NCI-H2107 treated with DMSO at 0.1 percent for 48 hours (cell line): Measurements from ENCODE around the gene DGKI.

ENCODE experiments used
- DNase-seq: peaks from one replicate; lab custom pipeline; 2025; ENCODE audit not compliant: unreplicated experiment; lab: John Stamatoyannopoulos, UW

DGKI gene

GRCh38 chr7:137790828-137791227 is 55.9 kb downstream of the DGKI start:
- no peak for DNase-seq

DNA sequence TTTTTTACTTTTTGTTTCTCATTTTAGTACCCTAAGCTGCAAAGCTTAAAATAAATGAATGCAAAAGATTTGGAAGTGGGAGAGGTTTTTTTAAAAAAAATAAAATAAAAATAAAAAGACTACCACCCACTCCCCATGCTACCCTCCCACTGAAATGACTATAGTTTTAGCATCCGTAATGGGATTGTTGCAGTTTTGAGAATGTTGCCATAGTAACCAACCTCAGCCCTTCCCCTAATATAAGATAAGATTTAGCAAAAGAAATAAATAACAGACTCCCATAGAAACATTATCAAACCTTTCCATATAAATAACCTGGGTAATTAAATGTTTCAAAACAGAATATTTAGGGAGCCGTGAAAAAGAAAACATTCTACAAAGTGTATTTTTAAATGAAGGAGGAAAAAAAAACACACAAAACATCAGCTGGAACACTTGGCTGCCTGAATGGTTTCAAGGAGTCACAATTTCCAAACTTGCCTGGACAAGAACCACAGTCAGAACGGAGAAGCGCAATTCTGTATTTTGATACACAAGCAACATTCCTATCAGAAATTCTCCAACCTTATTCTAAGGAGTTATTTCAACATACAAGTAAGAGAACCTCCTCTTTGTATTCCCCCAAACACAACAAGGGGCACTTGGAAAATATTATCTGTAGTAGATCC is 57.4 kb downstream of the DGKI start:
- no peak for DNase-seq

DNA sequence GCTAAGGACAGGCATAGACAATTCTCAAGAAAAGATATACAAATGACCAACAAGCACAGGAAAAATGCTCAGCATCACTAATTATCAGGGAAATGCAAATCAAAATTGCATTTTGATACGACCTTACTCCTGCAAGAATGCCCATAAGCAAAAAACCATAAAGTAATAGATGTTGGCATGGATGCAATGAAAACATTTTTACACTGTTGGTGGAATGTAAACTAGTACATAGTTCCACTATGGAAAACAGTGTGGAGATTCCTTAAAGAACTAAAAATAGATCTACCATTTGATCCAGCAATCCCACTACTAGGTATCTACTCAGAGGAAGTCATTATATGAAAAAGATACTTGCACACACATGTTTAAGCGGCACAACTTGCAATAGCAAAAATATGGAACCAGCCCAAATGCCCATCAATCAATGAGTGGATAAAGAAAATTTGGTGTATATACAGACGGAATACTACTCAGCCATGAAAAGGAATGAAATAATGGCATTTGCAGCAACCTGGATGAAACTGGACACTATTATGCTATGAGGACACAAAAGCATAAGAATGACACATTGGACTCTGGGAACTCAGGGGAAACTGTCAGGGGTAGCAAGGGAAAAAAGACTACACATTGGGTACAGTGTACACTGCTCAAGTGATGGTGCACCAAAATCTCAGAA is 59.3 kb downstream of the DGKI start:
- DNase-seq = no peak

GRCh38 chr7:137778511-137778910 is 68.3 kb downstream of the DGKI start:
- DNase-seq = no peak

GRCh38 chr7:137774793-137775201 is 72.0 kb downstream of the DGKI start:
- DNase-seq = no peak

GRCh38 chr7:137772748-137773147 is 74.0 kb downstream of the DGKI start:
- DNase-seq = no peak

DNA sequence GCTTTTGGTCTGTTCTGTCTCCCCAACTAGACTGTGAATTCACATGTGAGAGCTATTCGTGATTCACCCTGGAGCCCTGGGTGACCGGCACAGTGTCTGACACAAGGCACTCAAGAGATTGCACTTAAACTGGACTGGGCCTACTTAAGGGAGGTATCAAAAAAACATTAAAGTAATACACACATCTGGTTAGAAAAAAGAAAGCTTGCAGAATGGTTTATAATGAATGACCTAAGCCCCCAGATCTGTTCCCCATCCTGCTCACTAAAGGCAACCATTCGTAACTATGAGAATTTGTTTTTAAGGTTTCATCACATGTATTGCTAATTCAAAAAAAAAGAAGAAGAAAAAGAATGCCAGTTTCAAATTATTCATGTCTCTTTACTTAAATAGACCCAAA is 74.5 kb downstream of the DGKI start:
- no peak for DNase-seq

DNA sequence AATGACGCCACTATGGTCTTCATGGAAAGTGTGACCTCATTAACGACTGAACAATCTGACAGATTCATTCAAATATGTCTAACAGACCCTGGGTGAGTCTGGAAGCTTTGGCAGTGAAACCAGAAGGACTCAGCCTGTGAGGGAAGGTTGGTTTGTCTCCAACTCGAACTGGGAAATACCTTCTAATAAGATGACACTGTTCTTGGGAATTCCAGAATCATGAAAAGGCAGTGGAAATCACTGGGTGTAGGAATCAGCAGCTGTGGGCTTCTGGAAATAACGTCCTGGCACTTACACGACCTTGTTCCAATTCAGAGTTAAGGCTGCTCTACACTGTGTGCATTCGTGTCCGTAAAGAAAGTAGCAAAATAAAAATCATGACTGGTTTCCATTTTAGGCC is 75.1 kb downstream of the DGKI start:
- DNase-seq = no peak

DNA sequence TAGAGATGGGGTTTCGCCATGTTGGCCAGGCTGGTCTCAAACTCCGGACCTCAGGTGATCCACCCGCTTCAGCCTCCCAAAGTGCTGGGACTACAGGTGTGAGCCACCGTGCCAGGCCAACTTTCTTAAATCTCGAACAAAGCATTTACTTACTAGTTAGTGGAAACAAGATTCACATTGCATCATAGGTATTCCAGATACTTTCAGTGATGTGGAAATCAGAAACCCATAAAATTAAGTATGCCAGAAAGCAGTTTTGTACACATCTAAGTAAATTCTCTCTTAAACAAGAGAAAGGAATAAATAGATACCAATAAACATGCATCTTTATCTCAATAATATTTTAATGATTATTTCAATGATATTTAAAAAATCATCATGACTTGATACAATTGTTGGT is 75.5 kb downstream of the DGKI start:
- DNase-seq = no peak

DNA sequence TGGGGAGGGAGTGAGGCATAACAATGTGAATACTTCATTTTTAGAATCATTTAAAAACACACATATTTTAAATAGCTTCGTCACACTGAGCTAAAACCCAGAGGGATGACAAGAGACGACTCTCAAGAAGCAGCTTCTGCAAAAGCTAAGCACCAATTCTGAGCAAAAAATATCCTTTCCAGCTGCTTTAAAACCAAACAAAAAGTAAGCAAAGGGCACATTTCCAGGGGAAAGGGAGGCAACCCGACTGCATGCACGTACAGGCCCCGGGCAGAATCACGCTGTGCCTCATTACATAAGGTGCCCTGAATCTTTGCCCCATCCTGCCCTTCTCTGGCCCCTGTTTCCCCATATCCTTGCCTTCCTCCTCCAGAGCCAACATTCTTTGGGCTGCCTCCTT is 78.4 kb downstream of the DGKI start:
- DNase-seq = no peak

GRCh38 chr7:137762334-137762733 is 84.4 kb downstream of the DGKI start:
- DNase-seq = no peak

DNA sequence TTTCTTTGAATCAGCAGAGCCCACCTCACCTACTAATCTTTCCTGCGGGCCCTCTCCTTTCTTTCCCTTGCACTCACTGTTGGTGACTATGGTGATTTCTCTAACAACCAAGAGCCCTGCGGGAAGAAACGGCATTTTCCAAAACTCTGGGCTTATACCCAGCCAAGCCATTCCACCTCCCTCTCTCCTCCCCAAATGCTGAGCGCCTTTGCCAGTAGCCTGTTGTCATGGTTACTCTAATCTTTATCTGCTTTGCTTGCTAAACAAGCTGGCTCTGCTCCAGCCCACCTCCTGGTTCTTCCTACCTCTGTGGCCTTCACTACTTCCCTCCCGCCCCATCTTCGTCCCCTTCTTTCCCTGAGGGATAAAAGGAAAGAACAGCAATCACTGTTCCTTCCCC is 86.7 kb downstream of the DGKI start:
- DNase-seq = no peak

DNA sequence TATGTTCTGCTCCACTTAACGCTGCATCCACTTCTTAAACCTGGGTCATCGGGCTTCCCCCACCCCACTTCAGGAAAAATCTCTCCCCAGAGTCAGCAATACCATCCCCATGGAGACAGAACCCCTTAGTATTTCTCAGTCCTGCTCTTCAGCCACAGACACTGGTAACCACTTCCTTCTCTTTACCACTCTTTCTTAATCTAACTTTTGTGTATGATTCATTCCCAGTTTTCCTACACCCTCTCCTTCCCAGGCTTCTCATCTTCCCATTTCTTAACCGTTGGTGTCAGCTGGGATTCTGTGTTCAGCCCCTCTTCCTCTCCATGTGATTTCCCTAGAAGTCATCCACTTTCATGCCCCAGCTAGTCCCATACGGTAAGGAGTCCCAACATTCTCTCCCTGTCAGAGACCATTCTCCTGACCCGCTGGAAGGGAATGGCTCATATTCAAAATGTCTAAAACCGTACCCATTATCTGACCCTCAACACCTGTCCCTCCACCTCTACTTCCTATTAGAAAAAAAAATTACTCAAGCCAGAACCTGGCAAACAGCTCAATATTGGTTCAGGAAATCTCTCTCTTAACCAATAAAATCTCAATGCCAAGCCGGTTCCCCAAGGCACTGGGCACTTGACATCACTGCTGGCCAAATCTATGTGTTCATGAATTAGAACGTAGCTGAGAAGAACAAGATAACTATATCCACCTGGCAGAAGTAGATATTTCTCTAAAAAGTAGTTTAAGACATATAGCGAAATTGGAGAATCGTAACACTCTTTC is 89.4 kb downstream of the DGKI start:
- DNase-seq = no peak

DNA sequence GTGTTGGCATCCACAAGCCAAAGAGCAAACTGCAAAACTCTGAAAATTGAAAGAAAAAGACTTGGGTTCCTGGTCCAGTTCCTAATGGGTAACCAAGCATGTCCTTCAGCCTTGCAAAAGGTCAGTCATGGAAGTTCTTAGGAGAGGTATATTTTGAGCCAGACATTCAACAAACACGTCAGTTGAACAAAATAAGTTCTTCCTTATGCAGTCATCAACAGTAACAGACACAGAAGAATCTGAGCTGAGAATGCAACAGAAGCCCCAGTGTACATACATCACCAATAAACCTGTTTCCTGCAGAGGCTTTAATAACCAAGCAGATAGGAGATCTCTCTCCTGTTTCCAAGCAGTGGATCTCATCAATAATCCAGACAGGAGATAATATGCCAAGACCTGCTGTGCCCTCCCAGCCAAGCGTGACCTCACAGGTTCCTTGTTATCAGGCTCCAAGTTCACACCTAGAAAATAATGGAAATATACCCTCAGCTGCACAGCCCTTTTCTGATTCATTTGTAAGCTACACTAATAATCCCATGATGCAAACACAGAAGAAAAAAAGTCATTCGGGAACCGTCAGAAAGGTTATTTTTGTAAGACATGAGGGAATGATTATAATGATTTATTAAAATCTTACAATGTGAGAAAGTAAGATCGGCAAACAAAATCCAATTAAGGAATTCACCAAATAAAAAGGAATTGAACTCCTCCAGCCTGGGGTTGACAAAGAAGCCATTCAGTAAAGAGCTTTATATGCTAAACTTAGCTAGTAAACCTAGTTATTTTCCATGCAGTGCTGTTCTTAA is 90.7 kb downstream of the DGKI start:
- no peak for DNase-seq

DNA sequence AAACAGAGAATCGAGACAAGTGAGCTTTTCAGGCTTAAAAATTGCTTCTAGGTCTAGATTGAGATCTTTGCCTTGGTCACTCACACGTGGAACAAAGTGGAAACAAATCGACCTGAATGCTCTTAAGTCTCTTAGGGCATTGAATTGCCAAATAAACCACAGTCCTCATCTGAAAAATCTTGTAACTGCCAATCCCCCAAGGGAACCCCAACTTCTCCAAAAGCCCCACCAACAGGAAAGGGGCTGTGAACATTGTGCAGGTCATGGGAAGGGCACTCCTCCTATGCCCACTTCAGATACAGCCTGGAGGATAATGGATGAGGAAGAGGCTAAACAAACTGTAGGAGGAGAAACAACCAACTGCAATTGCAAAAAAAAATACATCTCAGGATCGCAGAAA is 91.3 kb downstream of the DGKI start:
- DNase-seq = no peak

DNA sequence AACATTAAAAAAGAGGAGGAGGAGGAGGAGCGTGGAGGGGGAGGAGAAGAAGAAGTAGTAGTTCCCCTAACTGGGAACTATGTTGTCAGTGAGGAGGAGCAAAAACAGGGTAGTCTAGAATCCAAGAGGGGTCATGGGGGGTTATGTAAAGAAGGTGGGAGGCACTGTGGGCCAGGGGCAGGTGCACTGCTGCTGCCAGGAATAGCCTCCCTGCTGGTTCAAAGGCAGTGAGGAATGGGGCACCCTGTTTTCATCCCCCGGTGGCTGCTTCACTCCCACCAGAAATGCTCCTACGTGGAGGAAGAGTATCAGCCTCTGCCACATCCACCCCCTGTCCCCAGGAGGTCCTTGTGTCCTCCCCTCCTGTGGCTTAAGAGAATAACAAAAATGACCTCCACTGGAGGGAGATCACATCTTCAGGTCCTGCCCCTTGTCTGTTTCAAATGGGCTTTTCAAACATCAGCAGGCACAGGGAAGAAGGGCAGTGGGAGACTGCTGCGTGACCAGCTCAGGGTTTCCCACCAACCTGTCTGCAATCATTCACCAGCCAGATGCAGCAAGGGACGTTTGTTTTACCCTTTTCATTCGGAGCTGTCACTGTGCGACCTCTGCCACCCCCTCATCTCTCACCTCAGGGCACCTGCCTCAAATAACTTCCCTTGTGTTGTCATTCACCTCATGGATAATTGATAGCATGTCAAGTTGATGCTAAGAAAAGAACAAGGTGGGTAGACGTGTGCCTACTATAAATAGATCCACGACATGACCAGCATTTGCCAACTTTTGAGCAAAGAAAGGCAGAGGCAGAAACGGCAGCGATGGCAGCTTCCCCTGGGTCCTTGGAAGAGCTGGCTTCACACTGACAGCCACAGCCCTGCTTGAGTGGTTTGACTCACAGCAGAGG is 92.6 kb downstream of the DGKI start:
- DNase-seq = peak; percentile 18

GRCh38 chr7:137753575-137753947 is 93.2 kb downstream of the DGKI start:
- DNase-seq = no peak

GRCh38 chr7:137753067-137753466 is 93.7 kb downstream of the DGKI start:
- DNase-seq = peak; percentile 33

DNA sequence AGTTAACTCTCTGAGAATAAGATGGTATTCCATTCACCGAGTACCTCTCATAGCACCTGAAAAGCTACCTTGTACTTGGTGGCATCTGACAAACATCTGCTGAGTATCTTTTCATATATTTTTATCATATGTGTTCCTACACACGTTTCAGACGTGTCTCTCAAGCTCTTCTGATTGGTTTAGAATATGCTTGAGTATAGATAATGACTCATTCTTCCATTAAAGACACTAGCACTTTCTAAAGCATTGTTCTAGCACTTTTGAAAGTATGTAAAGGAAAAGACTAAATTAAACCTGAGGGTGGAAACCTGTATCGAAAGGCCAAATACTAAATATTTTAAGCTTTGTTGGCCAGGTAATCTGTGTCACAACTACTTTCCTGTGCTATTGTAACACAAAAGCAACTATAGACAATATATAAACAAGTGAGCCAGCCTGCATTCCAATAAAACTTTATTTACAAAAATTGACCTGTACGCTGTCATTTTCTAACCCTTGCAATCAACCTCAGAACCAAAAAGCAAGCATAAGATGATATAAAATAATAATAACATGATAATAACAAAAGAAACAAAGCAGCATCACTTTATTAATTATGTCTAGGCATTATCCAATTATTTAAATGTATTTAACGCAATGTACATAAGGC is 95.3 kb downstream of the DGKI start:
- DNase-seq = no peak
